GM18858 (cell line): ENCODE results near the gene SORBS1.
"Not testable (repeated sequence)": the region's sequence is repeated elsewhere in the genome, so short reads cannot be mapped to it uniquely, and the experiment has no call there.

Experiments used
- ATAC-seq: cut with Tn5 transposase; IDR thresholded peaks from one replicate; pipeline ENCODE4 v1.9.1; 2021; ENCODE audit not compliant: unreplicated experiment

Gene SORBS1

GRCh38 chr10:95354110-95354509 lies 207.1 kb downstream of the SORBS1 start:
- ATAC-seq, result no peak

- ATAC-seq, result no peak
Observed at GRCh38 chr10:95353123-95353522, 208.0 kb downstream of the SORBS1 start.

- no peak for ATAC-seq
Observed at GRCh38 chr10:95352684-95353083, 208.5 kb downstream of the SORBS1 start.

GRCh38 chr10:95350830-95351228 lies 210.3 kb downstream of the SORBS1 start:
- ATAC-seq, result no peak

- ATAC-seq, result no peak
Observed at GRCh38 chr10:95350219-95350829, 210.8 kb downstream of the SORBS1 start.

- ATAC-seq, result not testable (repeated sequence)
Observed at GRCh38 chr10:95347402-95347766, 213.8 kb downstream of the SORBS1 start.

GRCh38 chr10:95346715-95347401 lies 214.3 kb downstream of the SORBS1 start:
- ATAC-seq, result no peak

GRCh38 chr10:95343573-95343972 lies 217.6 kb downstream of the SORBS1 start:
- ATAC-seq, result no peak

- no peak for ATAC-seq
Observed at GRCh38 chr10:95341716-95342130, 219.4 kb downstream of the SORBS1 start.

- ATAC-seq, result no peak
Observed at GRCh38 chr10:95339863-95340262, 221.3 kb downstream of the SORBS1 start.

- ATAC-seq, result no peak
Observed at GRCh38 chr10:95337423-95338160, 223.6 kb downstream of the SORBS1 start.

- no peak for ATAC-seq
Observed at GRCh38 chr10:95336702-95337101, 224.5 kb downstream of the SORBS1 start.

- no peak for ATAC-seq
Observed at GRCh38 chr10:95335933-95336699, 225.1 kb downstream of the SORBS1 start.

GRCh38 chr10:95334805-95335144 lies 226.4 kb downstream of the SORBS1 start:
- ATAC-seq, result no peak

- ATAC-seq, result no peak
Observed at GRCh38 chr10:95333997-95334804, 227.0 kb downstream of the SORBS1 start.

- ATAC-seq, result no peak
Observed at GRCh38 chr10:95332666-95333249, 228.4 kb downstream of the SORBS1 start.

- no peak for ATAC-seq
Observed at GRCh38 chr10:95331596-95332130, 229.5 kb downstream of the SORBS1 start.

- no peak for ATAC-seq
Observed at GRCh38 chr10:95330966-95331453, 230.2 kb downstream of the SORBS1 start.

- no peak for ATAC-seq
Observed at GRCh38 chr10:95329296-95329695, 231.9 kb downstream of the SORBS1 start.

GRCh38 chr10:95328013-95328412 lies 233.2 kb downstream of the SORBS1 start:
- no peak for ATAC-seq
